GM12878 (cell line): Measurements from ENCODE around the gene IFT122. TPM values are rescaled to one million over a fixed set of nuclear protein-coding genes. Genes with fewer than 3 reads are reported as not detected.

Experiments used
- ATAC-seq: fragments of 200-7000 bp; cut with Tn5 transposase; 3 replicates; pipeline ENCODE4 v1.9.1; 2020; ENCODE audit warnings: mild to moderate bottlenecking, moderate library complexity
- BruUV-seq: library from RNA; stranded (reverse); fragments of 400-500 nt; replicated peaks from 2 replicates; lab custom pipeline; 2021; lab: Mats Ljungman, UMichigan
- CTCF ChIA-PET: fragments of 300-600 bp; sonication (Branson Sonifier 250); formaldehyde crosslinking; extraction: SDS; loops from one replicate; lab custom pipeline; 2021; ENCODE audit warnings: inconsistent platforms; lab: Yijun Ruan, JAX
- POLR2A ChIA-PET: fragments of 350-600 bp; formaldehyde crosslinking; extraction: SDS; loops from one replicate; lab custom pipeline; 2021; ENCODE audit warnings: inconsistent platforms; lab: Charles Lee
- RAD21 ChIA-PET: fragments of 300-600 bp; sonication (Branson Sonifier 250); formaldehyde crosslinking; loops from one replicate; lab custom pipeline; 2023; ENCODE audit warnings: antibody characterized with exemption; ENCODE audit not compliant: unreplicated experiment; lab: Charles Lee
- SMC1A ChIA-PET: fragments of 300-600 bp; sonication (Branson Sonifier 250); formaldehyde crosslinking; loops from one replicate; lab custom pipeline; 2023; ENCODE audit not compliant: unreplicated experiment, uncharacterized antibody; lab: Charles Lee
- DNase-seq: peaks from one replicate; pipeline ENCODE4 v3.0.0-alpha.2; 2011; ENCODE audit warnings: low read depth, low spot score
- FAIRE-seq: peaks from 3 replicates; lab custom pipeline; 2011; peaks lifted over from hg19 to GRCh38; lab: Jason Lieb, UNC
- H2AFZ ChIP-seq: 2 replicates; pipeline ENCODE4 v1.6.0; 2011; ENCODE audit warnings: low read depth, low read length, control low read depth; ENCODE audit not compliant: control insufficient read depth
- H3K27ac ChIP-seq: 2 replicates; pipeline ENCODE4 v1.5.1; 2011; ENCODE audit warnings: control low read depth; ENCODE audit not compliant: control insufficient read depth, insufficient read depth
- H3K27me3 ChIP-seq, 2 experiments: replicated peaks in 1 of 2; 2 replicates each; pipeline versions ENCODE4 v1.6.0 to v1.6.1; 2011; ENCODE audit warnings: low read length in 1 of 2; ENCODE audit not compliant: control insufficient read depth in 2 of 2, insufficient read depth in 2 of 2
- H3K36me3 ChIP-seq, 2 experiments: 2 replicates each; pipeline ENCODE4 v1.5.1; 2011; ENCODE audit warnings: low read length in 1 of 2; ENCODE audit not compliant: control insufficient read depth in 2 of 2, insufficient read depth in 2 of 2
- H3K4me1 ChIP-seq: 2 replicates; pipeline ENCODE4 v1.6.1; 2011; ENCODE audit warnings: mild to moderate bottlenecking, low read length, moderate library complexity, mixed read lengths; ENCODE audit not compliant: control insufficient read depth, insufficient read depth
- H3K4me2 ChIP-seq: 2 replicates; pipeline ENCODE4 v1.6.0; 2011; ENCODE audit warnings: control low read depth; ENCODE audit not compliant: control insufficient read depth, insufficient read depth
- H3K4me3 ChIP-seq: fragments of 200-600 bp; sonication (generic); 2 replicates; pipeline ENCODE4 v1.5.1; 2016
- H3K79me2 ChIP-seq: 2 replicates; pipeline ENCODE4 v1.6.0; 2011; ENCODE audit warnings: low read length; ENCODE audit not compliant: control insufficient read depth, insufficient read depth
- H3K9ac ChIP-seq: 2 replicates; pipeline ENCODE4 v1.8.0; 2011; ENCODE audit warnings: low read length, control low read depth, mixed read lengths; ENCODE audit not compliant: control insufficient read depth, insufficient read depth
- H3K9me3 ChIP-seq: replicated peaks from 3 replicates; pipeline ENCODE4 v1.5.1; 2011; ENCODE audit warnings: mild to moderate bottlenecking, low read length; ENCODE audit not compliant: control insufficient read depth, insufficient read depth
- H4K20me1 ChIP-seq: 2 replicates; pipeline ENCODE4 v1.6.0; 2011; ENCODE audit not compliant: control insufficient read depth, insufficient read depth
- CBX5 ChIP-seq: sonication (generic); IDR thresholded peaks from 2 replicates; pipeline ENCODE4 v1.6.1; 2016; ENCODE audit warnings: low read depth, moderate library complexity, mild to moderate bottlenecking, inconsistent platforms
- EGR1 ChIP-seq, 2 experiments: IDR thresholded peaks; 1 replicate in 1 of 2; 2 replicates in 1 of 2; pipeline ENCODE4 v1.6.1; 2011 to 2012; ENCODE audit warnings: low read depth in 2 of 2, low read length in 2 of 2, borderline replicate concordance in 1 of 2, mild to moderate bottlenecking in 1 of 2, moderate library complexity in 1 of 2
- MLLT1 ChIP-seq: fragments of 450-650 bp; IDR thresholded peaks from 2 replicates; pipeline ENCODE4 v1.6.1; 2016; ENCODE audit warnings: mild to moderate bottlenecking
- RUNX3 ChIP-seq: IDR thresholded peaks from 2 replicates; pipeline ENCODE4 v1.6.1; 2012; ENCODE audit warnings: low read length, inconsistent platforms
- WGBS: methylation state at CpG from one replicate; pipeline ENCODE4 v1.1.6; 2016; ENCODE audit warnings: low lambda C conversion rate; ENCODE audit not compliant: insufficient replicate concordance, insufficient coverage; ENCODE audit errors: missing lambda C conversion rate; 5-methylcytosine and 5-hydroxymethylcytosine counted together
- in situ Hi-C: fragments of 300-500 bp; cut with MboI; formaldehyde crosslinking; loops from 9 replicates; pipeline ENCODE4 v1.14.3; 2018; ENCODE audit warnings: mixed read lengths
- intact Hi-C: fragments of 100-400 bp; cut with micrococcal nuclease; formaldehyde crosslinking; loops from one replicate; pipeline ENCODE4 v1.14.2; 2022; ENCODE audit not compliant: unreplicated experiment
- polyA plus RNA-seq, 11 experiments: library from polyadenylated mRNA; depleted of rRNA in 4 of 11; unstranded in 6 of 11; stranded (reverse) in 5 of 11; fragments of >200 nt; fragmentation: Nextera tagmentation in 4 of 11; fragmentation: Illumina TruSeq in 1 of 11; extraction: Ambion mirVana in 4 of 11; extraction: Trizol in 1 of 11; gene quantifications; 1 replicate in 1 of 11; 2 replicates in 10 of 11; pipeline versions ENCODE4 v1.2.1 to v1.2.3, GENCODE V29; 2011 to 2016; ENCODE audit warnings: inconsistent platforms in 2 of 11, missing spikeins in 2 of 11, low read depth in 1 of 11
- total RNA-seq, 4 experiments: library from RNA; depleted of rRNA in 3 of 4; stranded (reverse); fragments of >200 nt in 3 of 4; fragmentation: Illumina TruSeq in 1 of 4; extraction: Trizol in 1 of 4; gene quantifications; 2 replicates each; pipeline versions ENCODE4 v1.2.1 to v1.2.3, GENCODE V29; 2013 to 2021

Gene IFT122
- total and polyA plus RNA-seq, 10 of the 15 experiments (the other 5 are each of a cell fraction or from before 2014, with no cell fraction given): 1.8 to 19.2 (median 8.4) TPM

DNA sequence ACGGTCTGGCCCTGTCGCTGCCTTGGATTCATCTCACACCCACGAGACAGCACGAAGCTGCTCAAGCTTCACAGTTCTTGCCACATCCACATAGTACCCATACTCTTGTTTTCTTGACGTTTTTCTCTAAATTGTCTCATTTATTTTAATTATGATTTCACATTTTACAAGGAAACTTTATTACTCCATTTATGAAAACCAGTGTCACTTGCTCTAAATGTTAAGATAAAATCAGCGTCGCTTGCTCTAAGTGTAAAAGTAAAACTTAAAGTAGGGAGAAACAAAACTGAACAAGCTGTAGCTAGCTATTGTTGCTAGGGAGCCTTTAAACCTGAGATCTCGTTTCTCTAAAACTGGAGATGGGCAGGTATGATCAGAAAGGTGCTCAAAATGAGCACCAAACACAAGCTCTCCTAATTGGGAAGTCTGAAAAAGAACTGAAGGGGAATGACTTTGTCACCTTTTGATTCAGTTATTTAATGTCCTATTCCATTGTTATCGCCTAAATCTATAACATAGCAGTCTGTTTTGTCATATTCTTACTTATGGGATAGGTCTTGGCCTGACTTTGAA lies 680 bp downstream of the IFT122 start (continued):
- TF ChIP-seq EGR1 (IDR thresholded peaks at IDR 0.05; ENCODE audit: borderline replicate concordance in 1 of 2, low read depth in 2 of 2, low read length in 2 of 2) (no peak), RUNX3 (no peak; the same call in 1 of the 2 replicates)
- TF ChIP-seq, all 136 proteins: peak for 8

GRCh38 chr3:129441215-129441614 lies 1.2 kb downstream of the IFT122 start:
- DNase-seq: no peak
- Histone ChIP-seq H3K27me3 (no peaks in the 10 kb centered on the region), H3K27ac (peak overlapping the region; percentile 91; the same call in 1 of the 2 replicates), H3K9ac (no peak overlapping the region), H3K36me3 (no peaks in the 10 kb centered on the region), H3K4me1 (peaks cover 11% of the 10 kb centered on the region; the same call in 1 of the 2 replicates), H2AFZ (peak overlapping the region; percentile 95; the same call in 1 of the 2 replicates), H4K20me1 (no peaks in the 10 kb centered on the region), H3K79me2 (peaks cover 39% of the 10 kb centered on the region), H3K4me3 (peak overlapping the region; percentile 76), H3K9me3 (no peaks in the 10 kb centered on the region), H3K4me2 (peak overlapping the region; percentile 93)
- ChIA-PET SMC1A (interaction anchor here (0.6 to 14.5 kb wide), 9 partner anchors 10 to 385 kb away, joined by 3 to 275 read pairs (median 6); partner anchors contain the start of gene EFCAB12), CTCF (interaction anchor here (0.9 to 5.5 kb wide), 6 partner anchors 12 to 58 kb away, joined by 3 to 43 read pairs (median 5); no protein-coding TSS in a partner anchor), POLR2A (interaction anchor here (0.6 to 6.0 kb wide), 13 partner anchors 9 to 321 kb away, joined by 3 to 40 read pairs (median 4); partner anchors contain the start of gene EFCAB12), RAD21 (interaction anchor here (0.9 to 3.8 kb wide), 6 partner anchors 15 to 58 kb away, joined by 3 to 22 read pairs (median 4); no protein-coding TSS in a partner anchor)
- in situ Hi-C loops: no loop called here
- TF ChIP-seq CBX5: no peak
- peak; percentile 75 for TF ChIP-seq MLLT1
- no peak for FAIRE-seq
- no TSS peak for BruUV-seq
- 83% methylated on average over 9 of the region's 9 CpGs for WGBS
- intact Hi-C loops: loop anchor here (2.0 kb wide), 1 partner anchor 42 kb away; no protein-coding TSS in a partner anchor
- no peak for ATAC-seq
